ENCODE data around the gene PCNX2. TPM values are rescaled to one million over a fixed set of nuclear protein-coding genes. Genes with fewer than 3 reads are reported as not detected.

PCNX2 gene
- total RNA-seq, 1 experiment from 2014 or later: 11.0 TPM

DNA sequence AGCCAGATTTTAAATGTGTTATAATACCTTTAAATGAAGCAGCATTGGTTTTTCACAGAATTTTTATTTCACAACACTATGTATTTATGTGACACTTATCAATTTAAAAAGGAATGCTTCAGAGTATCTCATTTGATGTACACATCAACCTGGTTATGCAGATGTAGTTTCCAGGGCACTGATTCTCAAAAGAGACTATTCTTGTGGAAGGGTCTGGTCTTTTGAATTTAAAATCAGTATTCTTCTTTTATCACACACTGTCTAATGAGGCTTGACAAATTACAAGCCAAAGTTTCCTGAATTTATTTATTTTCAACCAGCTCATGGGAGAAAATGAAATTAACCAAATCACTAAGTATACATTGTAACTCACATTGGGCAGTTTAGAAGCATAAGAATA, 257.7 kb downstream of the PCNX2 start:
- Histone ChIP-seq H3K36me3 (no peaks in the 10 kb centered on the region), H3K27me3 (replicated peaks) (no peaks in the 10 kb centered on the region), H3K27ac (no peak overlapping the region), H3K9me3 (replicated peaks) (no peaks in the 10 kb centered on the region), H3K4me3 (no peak overlapping the region), H3K4me1 (replicated peaks) (no peaks in the 10 kb centered on the region)
- DNase-seq (ENCODE audit: low read depth in 1 of 2, low spot score in 2 of 2): no peak

- DNase-seq (ENCODE audit: low read depth in 1 of 2, low spot score in 2 of 2): no peak
- Histone ChIP-seq H3K27ac (no peak overlapping the region), H3K4me3 (no peak overlapping the region), H3K27me3 (replicated peaks) (no peaks in the 10 kb centered on the region), H3K36me3 (no peaks in the 10 kb centered on the region), H3K9me3 (replicated peaks) (no peaks in the 10 kb centered on the region), H3K4me1 (replicated peaks) (no peaks in the 10 kb centered on the region)
These were observed 260.7 kb downstream of the PCNX2 start for GRCh38 chr1:233034836-233035235.

- no peak for DNase-seq (ENCODE audit: low read depth in 1 of 2, low spot score in 2 of 2)
These were observed 262.2 kb downstream of the PCNX2 start for GRCh38 chr1:233033361-233033760.

DNA sequence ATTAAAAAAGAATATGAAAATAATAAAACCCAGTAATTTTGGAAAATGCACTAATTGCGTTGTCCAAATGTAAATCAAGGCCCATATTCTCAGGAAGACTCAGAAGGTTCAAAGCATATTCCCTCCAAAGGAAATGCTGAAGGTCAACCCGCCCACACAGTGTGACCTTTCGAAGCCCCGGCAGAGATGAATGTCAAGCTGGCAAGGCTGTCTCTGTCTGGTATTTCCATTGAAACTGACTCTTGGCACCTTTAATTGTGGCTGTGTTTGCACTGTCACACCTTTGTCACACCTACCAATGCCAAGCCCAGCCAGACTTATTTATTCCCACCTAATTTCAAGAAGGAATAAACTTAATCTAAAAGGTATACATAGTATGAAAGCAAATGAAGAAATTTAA, 262.6 kb downstream of the PCNX2 start:
- Histone ChIP-seq H3K27ac (no peak overlapping the region), H3K36me3 (no peaks in the 10 kb centered on the region), H3K4me1 (replicated peaks) (no peaks in the 10 kb centered on the region), H3K9me3 (replicated peaks) (no peaks in the 10 kb centered on the region), H3K4me3 (no peak overlapping the region), H3K27me3 (replicated peaks) (no peaks in the 10 kb centered on the region)
- no peak for DNase-seq (ENCODE audit: low read depth in 1 of 2, low spot score in 2 of 2)

More at GRCh38 chr1:233033361-233033760, 262.2 kb downstream of the PCNX2 start:
- H3K9me3 ChIP-seq (replicated peaks): no peaks in the 10 kb centered on the region
- no peaks in the 10 kb centered on the region for H3K4me1 ChIP-seq (replicated peaks)
- H3K36me3 ChIP-seq: no peaks in the 10 kb centered on the region
- H3K4me3 ChIP-seq: no peak overlapping the region
- H3K27ac ChIP-seq: no peak overlapping the region
- H3K27me3 ChIP-seq (replicated peaks): no peaks in the 10 kb centered on the region

DNA sequence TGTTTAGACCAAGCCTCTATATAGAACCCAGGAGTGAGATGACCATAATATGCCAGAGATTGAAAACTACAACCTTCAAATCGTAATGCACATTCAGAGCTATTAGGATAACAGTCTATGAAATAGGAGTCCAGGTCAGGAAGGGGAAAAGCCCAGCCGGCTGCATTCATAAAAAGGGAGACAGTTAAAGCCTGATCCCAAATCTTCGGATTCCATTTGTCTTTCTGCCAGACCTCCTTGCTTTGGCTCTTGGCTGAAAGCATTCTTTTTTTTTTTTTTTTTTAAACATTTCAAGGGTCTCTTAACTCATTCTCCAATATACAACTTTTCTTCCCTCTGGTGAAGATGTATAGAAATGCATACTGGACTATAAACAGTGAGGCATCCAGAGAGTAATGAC, 264.0 kb downstream of the PCNX2 start:
- Histone ChIP-seq H3K27ac (no peak overlapping the region), H3K27me3 (replicated peaks) (no peaks in the 10 kb centered on the region), H3K4me1 (replicated peaks) (no peaks in the 10 kb centered on the region), H3K9me3 (replicated peaks) (no peaks in the 10 kb centered on the region), H3K4me3 (no peak overlapping the region), H3K36me3 (no peaks in the 10 kb centered on the region)
- DNase-seq (ENCODE audit: low read depth in 1 of 2, low spot score in 2 of 2): no peak

GRCh38 chr1:233027046-233027445, 268.5 kb downstream of the PCNX2 start:
- no peak for DNase-seq (ENCODE audit: low read depth in 1 of 2, low spot score in 2 of 2)
- Histone ChIP-seq H3K27ac (no peak overlapping the region), H3K4me3 (no peak overlapping the region)

GRCh38 chr1:233025567-233025966, 270.0 kb downstream of the PCNX2 start:
- Histone ChIP-seq H3K4me3 (no peak overlapping the region), H3K36me3 (no peaks in the 10 kb centered on the region), H3K27ac (no peak overlapping the region), H3K4me1 (replicated peaks) (peaks cover 17% of the 10 kb centered on the region), H3K27me3 (replicated peaks) (no peaks in the 10 kb centered on the region), H3K9me3 (replicated peaks) (no peaks in the 10 kb centered on the region)
- DNase-seq (ENCODE audit: low read depth in 1 of 2, low spot score in 2 of 2): peak in 1 of 2 experiments; percentile 12

More at GRCh38 chr1:233027046-233027445, 268.5 kb downstream of the PCNX2 start:
- no peaks in the 10 kb centered on the region for H3K27me3 ChIP-seq (replicated peaks)
- H3K4me1 ChIP-seq (replicated peaks): peaks cover 7% of the 10 kb centered on the region
- no peaks in the 10 kb centered on the region for H3K9me3 ChIP-seq (replicated peaks)
- no peaks in the 10 kb centered on the region for H3K36me3 ChIP-seq

GRCh38 chr1:233025157-233025556, 270.4 kb downstream of the PCNX2 start:
- H3K4me3 ChIP-seq: no peak overlapping the region
- peak; percentile 28 to 55 for DNase-seq (ENCODE audit: low read depth in 1 of 2, low spot score in 2 of 2)
- no peaks in the 10 kb centered on the region for H3K36me3 ChIP-seq
- no peaks in the 10 kb centered on the region for H3K9me3 ChIP-seq (replicated peaks)
- H3K4me1 ChIP-seq (replicated peaks): peaks cover 21% of the 10 kb centered on the region
- H3K27me3 ChIP-seq (replicated peaks): no peaks in the 10 kb centered on the region
- no peak overlapping the region for H3K27ac ChIP-seq

DNA sequence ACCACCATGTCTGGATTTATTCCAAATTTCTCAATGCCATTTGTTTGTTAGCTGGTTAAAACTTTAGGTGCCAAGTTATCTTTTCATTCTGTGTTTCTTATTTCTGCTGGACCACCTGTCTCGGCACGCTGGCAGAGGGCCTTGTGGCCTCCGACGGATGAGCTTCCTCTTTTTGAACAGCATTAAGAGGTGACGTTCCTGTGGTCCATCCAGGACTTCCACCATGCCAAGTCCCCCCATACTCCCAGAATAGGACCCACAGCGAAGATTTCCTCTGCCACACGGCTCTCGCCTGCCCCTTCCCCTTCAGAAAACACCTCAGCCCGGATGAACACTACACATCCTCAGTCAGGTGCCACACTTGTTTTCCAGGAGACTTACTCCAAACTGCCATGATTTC, 271.3 kb downstream of the PCNX2 start:
- Histone ChIP-seq H3K9me3 (replicated peaks) (no peaks in the 10 kb centered on the region), H3K27me3 (replicated peaks) (no peaks in the 10 kb centered on the region), H3K4me3 (no peak overlapping the region), H3K4me1 (replicated peaks) (peaks cover 30% of the 10 kb centered on the region), H3K27ac (no peak overlapping the region), H3K36me3 (no peaks in the 10 kb centered on the region)
- DNase-seq (ENCODE audit: low read depth in 1 of 2, low spot score in 2 of 2): no peak

- no peak overlapping the region for H3K4me3 ChIP-seq
- H3K27me3 ChIP-seq (replicated peaks): no peaks in the 10 kb centered on the region
- DNase-seq (ENCODE audit: low read depth in 1 of 2, low spot score in 2 of 2): no peak
- peaks cover 31% of the 10 kb centered on the region for H3K4me1 ChIP-seq (replicated peaks)
- no peaks in the 10 kb centered on the region for H3K9me3 ChIP-seq (replicated peaks)
- H3K27ac ChIP-seq: no peak overlapping the region
- no peaks in the 10 kb centered on the region for H3K36me3 ChIP-seq
These were observed 273.3 kb downstream of the PCNX2 start for GRCh38 chr1:233022246-233022645.

DNA sequence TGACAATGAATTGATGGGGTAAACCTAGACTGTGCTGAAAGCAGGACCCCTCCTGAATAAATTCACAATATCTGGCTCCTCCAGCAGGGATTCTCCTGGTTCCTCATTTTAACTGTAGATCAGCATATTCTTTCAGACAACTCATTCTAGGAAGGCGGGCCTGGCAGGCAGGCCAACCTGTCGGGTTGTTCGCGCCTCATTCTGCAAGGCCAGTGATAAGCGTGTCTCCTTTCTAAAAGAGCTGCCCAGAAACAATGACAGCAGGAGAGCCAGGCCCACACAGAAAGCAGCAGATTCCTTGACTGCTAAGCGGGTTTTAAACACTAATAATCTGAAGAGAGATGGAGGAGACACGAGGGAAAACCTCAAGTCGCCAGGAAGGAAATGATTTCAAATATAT, 275.1 kb downstream of the PCNX2 start:
- Histone ChIP-seq H3K9me3 (replicated peaks) (no peaks in the 10 kb centered on the region), H3K36me3 (no peaks in the 10 kb centered on the region), H3K4me1 (replicated peaks) (peaks cover 27% of the 10 kb centered on the region), H3K27ac (peak overlapping the region; percentile 36), H3K4me3 (no peak overlapping the region), H3K27me3 (replicated peaks) (no peaks in the 10 kb centered on the region)
- DNase-seq (ENCODE audit: low read depth in 1 of 2, low spot score in 2 of 2): peak; percentile 52 to 55

DNA sequence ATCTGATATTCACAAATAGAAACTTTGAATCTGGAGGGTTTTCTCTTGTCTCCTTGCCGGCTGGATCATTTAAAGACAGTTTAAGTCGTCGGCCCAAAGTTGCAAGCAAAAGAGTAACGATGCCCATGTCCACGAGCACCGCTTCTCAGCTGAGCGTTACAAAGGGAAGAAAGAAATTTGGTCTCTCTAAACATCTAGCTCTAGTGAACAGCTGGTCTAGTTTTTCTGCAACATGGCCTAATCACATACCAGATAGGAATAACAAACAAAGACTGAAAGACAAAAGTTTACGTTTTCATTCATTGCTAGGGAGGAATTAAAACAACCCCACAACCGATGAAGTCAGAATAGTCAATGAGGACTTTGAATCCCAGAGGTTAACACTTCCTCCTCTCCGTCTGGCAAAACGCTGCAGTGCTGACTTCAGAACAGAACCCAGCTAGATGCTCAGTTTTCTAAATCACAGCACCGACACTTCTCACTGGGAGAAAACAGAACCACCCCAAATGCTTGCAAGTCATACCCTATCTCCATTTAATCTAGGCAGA, 275.7 kb downstream of the PCNX2 start:
- DNase-seq (ENCODE audit: low read depth in 1 of 2, low spot score in 2 of 2): peak in 1 of 2 experiments; percentile 50
- Histone ChIP-seq H3K4me1 (replicated peaks) (peaks cover 24% of the 10 kb centered on the region), H3K4me3 (no peak overlapping the region), H3K36me3 (no peaks in the 10 kb centered on the region), H3K27ac (peak overlapping the region; percentile 36), H3K27me3 (replicated peaks) (no peaks in the 10 kb centered on the region), H3K9me3 (replicated peaks) (no peaks in the 10 kb centered on the region)

GRCh38 chr1:233019083-233019482, 276.4 kb downstream of the PCNX2 start:
- no peak overlapping the region for H3K4me3 ChIP-seq
- H3K27ac ChIP-seq: no peak overlapping the region
- no peaks in the 10 kb centered on the region for H3K36me3 ChIP-seq
- DNase-seq (ENCODE audit: low read depth in 1 of 2, low spot score in 2 of 2): no peak
- no peaks in the 10 kb centered on the region for H3K27me3 ChIP-seq (replicated peaks)
- H3K4me1 ChIP-seq (replicated peaks): peaks cover 24% of the 10 kb centered on the region
- no peaks in the 10 kb centered on the region for H3K9me3 ChIP-seq (replicated peaks)

DNA sequence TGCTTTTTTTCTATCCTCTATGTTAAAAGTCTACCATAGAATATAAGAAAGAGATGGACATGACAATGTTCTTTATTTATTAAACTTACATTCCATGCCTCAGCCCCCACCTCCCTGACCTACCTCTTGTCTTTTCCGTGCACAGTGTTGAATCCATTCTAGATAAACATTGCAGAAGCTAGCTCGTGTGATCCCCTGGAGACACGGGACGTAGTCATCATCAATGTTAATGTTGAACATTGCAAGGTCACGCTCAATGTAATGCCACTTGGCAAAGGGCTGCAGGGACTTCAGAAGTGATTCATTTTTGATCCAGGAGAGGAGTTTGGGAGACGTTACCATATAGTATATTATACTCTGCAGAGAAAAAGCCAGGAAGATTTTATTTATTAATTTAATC, 278.7 kb downstream of the PCNX2 start:
- no peaks in the 10 kb centered on the region for H3K9me3 ChIP-seq (replicated peaks)
- no peak overlapping the region for H3K4me3 ChIP-seq
- no peaks in the 10 kb centered on the region for H3K36me3 ChIP-seq
- no peaks in the 10 kb centered on the region for H3K27me3 ChIP-seq (replicated peaks)
- peaks cover 24% of the 10 kb centered on the region for H3K4me1 ChIP-seq (replicated peaks)
- no peak for DNase-seq (ENCODE audit: low read depth in 1 of 2, low spot score in 2 of 2)
- no peak overlapping the region for H3K27ac ChIP-seq

DNA sequence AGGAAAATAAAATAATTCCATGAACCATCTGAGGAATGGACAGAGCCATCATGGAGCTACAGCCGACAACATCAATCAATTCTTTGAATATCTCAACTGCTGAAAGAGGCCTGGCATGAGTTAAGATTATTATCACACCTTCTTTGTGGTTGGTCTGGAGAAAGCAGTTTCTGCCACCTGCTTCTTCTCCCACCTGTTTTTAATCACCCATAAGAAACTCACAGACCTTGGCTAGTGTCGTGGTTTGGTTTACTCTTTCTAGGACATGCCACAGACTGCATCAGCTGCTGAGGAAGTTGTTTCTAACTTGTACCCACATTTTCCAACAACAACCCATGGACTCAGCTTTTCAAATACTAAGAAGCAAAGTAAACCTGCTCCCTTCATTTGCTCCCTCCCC, 279.6 kb downstream of the PCNX2 start:
- Histone ChIP-seq H3K27ac (no peak overlapping the region), H3K36me3 (no peaks in the 10 kb centered on the region), H3K4me1 (replicated peaks) (peaks cover 18% of the 10 kb centered on the region), H3K27me3 (replicated peaks) (no peaks in the 10 kb centered on the region), H3K9me3 (replicated peaks) (no peaks in the 10 kb centered on the region), H3K4me3 (no peak overlapping the region)
- DNase-seq (ENCODE audit: low read depth in 1 of 2, low spot score in 2 of 2): no peak
